GM18867 (cell line): ENCODE measurements around the gene PPP1R27.
A peak's percentile ranks its signal among the peaks of the same experiment; 100 is the strongest.

Experiments
- ATAC-seq: cut with Tn5 transposase; IDR thresholded peaks from one replicate; pipeline ENCODE4 v1.9.1; 2021; ENCODE audit warnings: mild to moderate bottlenecking, moderate library complexity; ENCODE audit not compliant: unreplicated experiment

PPP1R27 gene, protein sequence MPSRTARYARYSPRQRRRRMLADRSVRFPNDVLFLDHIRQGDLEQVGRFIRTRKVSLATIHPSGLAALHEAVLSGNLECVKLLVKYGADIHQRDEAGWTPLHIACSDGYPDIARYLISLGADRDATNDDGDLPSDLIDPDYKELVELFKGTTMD

GRCh38 chr17:81834831-81835267 is at the start of gene PPP1R27:
TSS of gene PPP1R27 (minus strand) at chr17:81835050. CDS start at chr17:81834953, 97 bp downstream.
- ATAC-seq = no peak

DNA sequence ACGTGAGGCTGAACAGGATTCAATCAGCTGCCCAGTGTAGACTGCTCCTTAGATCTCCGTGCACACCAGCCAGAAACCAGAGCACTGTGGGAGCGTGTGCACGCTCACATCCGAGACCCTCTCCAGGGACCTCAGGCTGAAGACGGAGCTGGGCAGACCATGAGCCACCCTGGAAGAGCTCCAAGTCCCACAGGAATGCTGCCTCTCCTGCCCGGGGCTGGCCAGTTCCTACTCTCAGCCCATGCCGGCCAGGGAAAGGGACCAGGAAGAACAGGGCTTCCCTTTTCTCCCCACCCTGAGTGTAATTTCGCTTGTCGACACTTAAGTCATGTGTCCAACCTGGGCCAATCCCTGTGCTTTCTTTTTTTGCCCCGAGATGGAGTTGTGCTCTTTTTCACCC is 49.7 kb upstream of the PPP1R27 start:
- no peak for ATAC-seq

DNA sequence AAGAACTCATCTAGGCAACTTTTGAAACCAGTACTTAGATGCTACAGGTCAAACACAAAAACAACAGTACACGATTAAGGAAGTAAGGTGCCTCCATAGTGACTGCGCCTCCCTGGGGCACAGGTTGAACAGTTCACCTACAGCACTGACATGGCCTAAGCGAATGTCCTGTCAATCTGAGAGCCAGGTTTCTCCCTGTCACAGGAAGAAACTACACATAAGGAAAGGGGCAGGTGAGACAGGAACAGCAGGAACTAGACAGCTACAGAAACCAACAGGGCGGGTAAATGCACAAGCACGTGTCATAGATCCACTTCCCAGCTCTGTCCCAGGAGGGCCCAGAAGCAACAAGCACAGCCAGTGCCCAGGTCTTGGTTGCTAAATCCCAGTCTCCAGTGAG is 44.3 kb upstream of the PPP1R27 start:
- no peak for ATAC-seq

- ATAC-seq = no peak
These were observed 43.4 kb upstream of the PPP1R27 start for GRCh38 chr17:81878294-81878693.

DNA sequence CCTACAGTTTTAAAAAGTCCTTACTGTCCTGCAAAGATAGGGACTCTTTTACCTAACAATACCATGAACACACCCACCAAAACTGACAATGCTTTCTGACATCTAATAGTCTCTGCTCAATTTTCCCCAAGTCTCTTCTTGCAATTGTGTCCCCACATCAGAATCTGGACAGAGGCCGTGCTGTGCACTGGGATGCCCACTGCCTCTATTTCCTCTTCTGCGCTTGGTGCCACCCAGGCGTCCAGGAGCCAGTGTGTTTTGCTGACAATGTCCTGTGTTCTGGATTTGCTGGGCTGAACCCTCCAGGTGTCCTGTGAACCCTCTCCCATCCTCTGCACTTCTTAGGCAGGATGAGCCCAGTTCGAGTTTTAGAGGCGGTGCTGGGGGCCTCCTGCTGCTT is 42.7 kb upstream of the PPP1R27 start:
- ATAC-seq = no peak

DNA sequence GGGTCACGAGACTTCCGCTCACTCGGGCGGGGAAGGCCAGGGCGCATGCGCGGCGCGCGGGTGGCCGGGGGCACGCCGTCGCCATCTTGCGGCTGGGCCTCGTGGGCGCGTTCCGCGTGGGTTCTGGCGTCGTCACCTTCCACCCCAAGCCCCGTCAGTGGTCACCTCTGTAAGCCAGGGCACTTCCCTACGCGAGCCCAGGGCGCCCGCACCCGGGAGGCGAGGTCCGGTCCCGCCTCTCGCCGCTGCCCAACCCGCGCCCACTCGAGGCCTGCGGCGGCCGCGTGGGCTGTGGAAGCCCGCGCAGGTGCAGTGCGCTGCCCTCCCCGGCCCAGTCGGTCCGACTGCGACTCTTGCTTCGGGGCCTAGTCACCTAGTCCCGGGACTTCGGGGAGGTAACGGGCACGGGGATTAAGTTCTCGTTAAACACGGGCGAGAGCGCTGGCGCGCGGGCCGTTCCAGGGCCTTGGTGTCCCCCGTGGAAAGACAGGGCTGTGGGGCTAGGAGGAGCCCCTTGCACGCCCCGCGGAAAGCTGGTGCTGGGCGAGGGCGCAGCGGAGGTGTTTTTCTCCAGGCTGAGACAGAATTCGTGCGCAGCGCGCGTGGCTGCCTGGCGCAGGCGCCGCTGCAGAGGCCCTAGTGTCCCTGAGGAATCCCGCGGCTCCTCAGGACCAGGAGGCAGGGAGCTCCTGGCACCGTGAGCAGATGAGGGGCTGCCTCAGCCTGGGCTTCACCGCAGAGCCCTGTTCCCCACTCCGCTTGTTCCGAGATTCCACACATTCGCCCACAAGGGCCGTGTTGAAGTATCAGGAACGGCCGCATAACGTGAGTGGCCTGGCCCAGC is 36.8 kb upstream of the PPP1R27 start:
- peak; percentile 48 for ATAC-seq

- peak; percentile 24 for ATAC-seq
These were observed 36.1 kb upstream of the PPP1R27 start, which contains the start of gene ARHGDIA for GRCh38 chr17:81870981-81871386. TSS of gene ARHGDIA (minus strand) at chr17:81871337. CDS start at chr17:81869930, 1,407 bp downstream.

DNA sequence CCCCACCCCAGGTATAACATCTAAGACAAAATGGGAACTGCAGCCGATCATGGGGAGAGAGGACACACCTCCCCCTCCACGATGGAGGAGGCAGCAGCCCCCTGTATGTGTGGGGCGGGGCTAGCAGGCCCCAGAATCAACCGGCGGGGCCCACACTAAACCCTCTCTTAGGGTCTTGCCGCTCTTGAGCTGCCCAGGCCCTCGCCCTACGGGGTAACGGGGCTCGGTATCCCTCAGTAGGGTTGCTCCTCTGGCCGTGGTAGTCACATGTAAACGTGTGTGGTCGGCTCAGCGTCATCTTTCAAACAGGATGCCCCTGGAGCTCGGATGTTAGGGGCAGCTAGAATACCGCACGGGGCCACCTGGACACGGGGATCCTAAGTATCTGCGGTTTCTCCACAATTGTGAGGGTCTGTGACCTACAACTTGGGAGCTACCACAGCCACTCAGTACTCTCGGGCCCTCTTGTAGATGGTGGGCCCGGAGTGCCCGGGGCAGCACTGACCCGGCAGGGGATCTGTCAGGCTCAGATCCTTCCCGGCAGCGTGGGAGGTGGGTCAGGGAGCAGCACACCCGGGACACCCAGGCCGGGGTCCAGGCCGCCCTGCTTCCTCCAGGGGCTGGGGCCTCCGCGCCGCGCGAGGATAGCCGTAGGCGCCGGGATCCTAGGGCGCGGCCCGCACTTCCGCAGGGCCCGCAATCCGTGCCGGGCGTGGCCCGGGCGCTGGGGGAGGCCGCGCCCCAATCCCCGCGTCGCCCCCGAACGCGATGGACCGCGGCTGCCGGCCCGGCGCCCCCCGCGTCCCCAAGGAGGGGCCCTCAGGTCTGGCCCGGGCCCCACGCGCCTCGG is 35.5 kb upstream of the PPP1R27 start:
- ATAC-seq = peak; percentile 18

GRCh38 chr17:81869221-81870130 is 34.6 kb upstream of the PPP1R27 start:
- no peak for ATAC-seq

GRCh38 chr17:81868674-81869220 is 33.9 kb upstream of the PPP1R27 start:
- ATAC-seq = no peak

DNA sequence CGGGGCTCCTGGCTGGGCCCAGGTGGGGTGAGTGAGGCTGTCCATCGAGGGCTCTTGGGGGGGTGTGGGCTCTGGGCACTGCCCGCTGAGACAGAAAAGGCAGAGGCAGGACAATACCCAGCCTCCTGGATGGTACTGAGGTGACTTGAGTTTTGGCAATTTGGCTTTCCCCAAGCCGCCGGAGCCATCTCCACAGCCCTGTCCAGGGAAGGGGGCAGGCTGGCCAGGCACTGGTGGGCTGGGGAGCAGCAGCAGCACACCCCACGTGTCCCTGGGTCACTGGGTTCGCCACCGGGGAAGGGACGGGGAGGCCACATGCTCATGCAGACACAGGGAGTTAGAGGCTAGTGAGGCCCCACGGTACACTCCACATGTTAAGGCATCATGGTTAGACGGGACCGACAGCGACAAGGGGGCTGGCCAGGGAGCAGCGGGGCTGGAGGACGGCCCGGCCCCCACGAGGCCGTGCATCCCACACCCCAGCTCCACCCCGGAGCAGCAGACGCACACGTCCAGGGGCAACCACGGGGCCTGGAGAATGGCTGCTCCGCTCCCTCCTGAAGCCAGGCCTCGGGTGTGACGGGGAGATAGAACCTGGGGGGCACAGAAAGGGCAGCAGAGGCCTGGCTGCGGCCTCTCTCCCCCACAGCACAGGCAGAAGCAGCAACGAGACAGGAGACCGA is 33.3 kb upstream of the PPP1R27 start:
- no peak for ATAC-seq

DNA sequence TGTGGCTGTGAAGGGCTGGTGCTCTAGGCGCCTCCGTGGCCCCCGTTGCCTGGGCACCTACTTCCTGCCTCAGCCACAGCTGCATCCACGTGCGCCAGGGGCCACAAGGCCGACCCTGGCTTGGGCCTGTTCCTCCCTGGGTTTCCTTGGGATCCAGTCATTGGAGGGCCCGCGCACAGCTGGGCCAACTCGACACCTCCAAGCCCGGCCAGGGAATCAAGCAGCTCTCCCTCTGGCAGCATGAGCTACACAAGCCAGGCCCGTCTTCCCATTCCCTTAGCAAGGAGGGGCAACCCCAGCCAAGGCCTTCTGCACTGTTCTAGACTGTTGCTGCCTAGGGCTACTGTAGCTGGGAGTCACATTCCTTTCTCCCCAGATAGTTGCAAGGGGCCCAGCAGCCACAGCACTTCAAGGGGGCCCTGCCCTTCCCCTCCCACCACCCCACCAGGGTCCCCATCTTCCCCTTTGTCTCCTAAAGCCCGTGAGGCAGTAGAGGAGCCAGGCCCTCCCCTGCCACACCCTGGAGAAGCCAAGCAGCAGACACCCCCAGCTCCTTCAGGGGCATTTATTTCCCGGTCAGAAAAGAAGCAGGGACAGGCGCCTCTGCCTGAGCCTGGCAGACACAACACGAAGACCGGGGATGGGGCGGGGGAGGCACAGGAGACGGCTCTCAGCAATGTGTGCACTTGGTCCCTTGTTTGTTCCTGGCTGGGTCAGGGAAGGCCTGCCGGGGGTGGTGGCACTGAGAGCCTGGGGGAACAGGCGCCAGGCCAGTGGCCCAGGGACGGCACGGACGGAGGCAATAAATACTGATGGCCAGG is 32.5 kb upstream of the PPP1R27 start:
- ATAC-seq = no peak

GRCh38 chr17:81866440-81867169 is 31.8 kb upstream of the PPP1R27 start:
- no peak for ATAC-seq

DNA sequence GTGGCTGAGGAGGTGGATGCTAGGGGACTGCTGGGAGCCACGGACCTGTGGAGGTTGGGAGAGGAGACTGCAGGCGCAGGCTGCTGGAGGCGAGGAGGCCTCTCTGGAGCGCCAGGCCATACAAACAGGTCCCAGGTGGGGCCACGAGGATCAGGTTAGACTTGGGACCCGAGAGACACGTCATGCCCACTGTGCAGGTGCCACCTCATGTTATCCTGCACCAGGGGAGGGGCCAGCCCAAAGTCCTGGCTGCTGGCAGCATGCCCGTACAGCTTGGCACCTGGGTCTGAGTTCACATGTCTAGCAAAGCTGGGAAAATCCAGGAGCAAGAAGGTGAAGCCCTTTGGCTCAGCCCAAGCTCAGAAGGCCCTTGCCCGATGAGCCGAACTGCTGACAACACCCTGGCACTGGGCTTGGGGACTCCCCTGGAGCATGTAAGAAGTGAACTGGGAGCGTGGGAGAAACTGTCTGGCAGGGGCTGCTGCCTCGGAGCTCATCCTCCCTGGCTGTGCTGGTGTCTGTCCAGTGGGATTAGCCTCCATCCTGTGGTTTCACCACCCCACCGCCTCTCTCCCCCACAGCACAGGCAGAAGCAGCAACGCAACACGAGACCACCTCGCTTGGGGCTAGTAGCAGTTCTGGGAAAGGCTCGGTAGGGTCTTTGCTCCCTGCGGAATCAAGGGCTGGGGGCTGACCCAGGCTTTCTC is 31.0 kb upstream of the PPP1R27 start:
- no peak for ATAC-seq

- ATAC-seq = no peak
These were observed 30.5 kb upstream of the PPP1R27 start for GRCh38 chr17:81865358-81865732.

GRCh38 chr17:81863833-81864768 is 29.3 kb upstream of the PPP1R27 start:
- no peak for ATAC-seq
